Measurements from ENCODE around the gene SIGLECL1. TPM values are rescaled to one million over a fixed set of nuclear protein-coding genes. Genes with fewer than 3 reads are reported as not detected.

SIGLECL1 gene
- total RNA-seq, 1 donor from 2014 or later, result not detected

DNA sequence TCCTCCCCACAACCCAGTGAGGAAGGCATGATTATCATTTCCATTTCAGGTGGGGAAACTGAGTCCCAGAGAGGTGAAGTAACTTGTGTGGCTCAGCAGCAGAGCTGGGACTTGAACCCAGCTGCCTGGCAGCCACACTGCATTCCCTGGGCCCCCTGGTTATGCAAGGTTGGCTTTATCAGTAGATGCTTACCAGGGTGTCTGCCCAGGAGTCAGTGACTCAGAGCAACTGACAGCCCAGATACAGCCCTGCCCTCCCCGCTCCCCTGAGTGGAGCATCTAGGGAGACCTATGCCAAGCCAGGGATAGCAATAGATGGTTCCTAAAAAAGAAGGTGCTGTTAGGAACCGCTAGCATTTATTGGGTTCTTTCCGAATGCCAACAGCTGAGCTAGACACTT lies 66.5 kb downstream of the SIGLECL1 start:
- Mint-ChIP-seq H3K9me3 (peaks cover 11% of the 10 kb centered on the region), H3K4me1 (peaks cover 19% of the 10 kb centered on the region), H3K27me3 (ENCODE audit: low read depth) (peaks cover 27% of the 10 kb centered on the region), H3K4me3 (no peak overlapping the region), H3K36me3 (peaks cover 4% of the 10 kb centered on the region), H3K27ac (no peak overlapping the region)
- no peak for DNase-seq (ENCODE audit: low spot score in 2 of 2, unreplicated experiment in 2 of 2)
- no peak for TF ChIP-seq CTCF (IDR thresholded peaks at IDR 0.05; ENCODE audit: unreplicated experiment)

GRCh38 chr19:51317968-51318367 lies 67.1 kb downstream of the SIGLECL1 start:
- Mint-ChIP-seq H3K4me3 (no peak overlapping the region), H3K36me3 (peaks cover 4% of the 10 kb centered on the region), H3K9me3 (peaks cover 11% of the 10 kb centered on the region), H3K4me1 (peaks cover 17% of the 10 kb centered on the region), H3K27me3 (ENCODE audit: low read depth) (peaks cover 27% of the 10 kb centered on the region), H3K27ac (no peak overlapping the region)
- no peak for TF ChIP-seq CTCF (IDR thresholded peaks at IDR 0.05; ENCODE audit: unreplicated experiment)
- no peak for DNase-seq (ENCODE audit: low spot score in 2 of 2, unreplicated experiment in 2 of 2)

Small RNA genes within 50 kb of the gene (microRNA-seq; reads per million reads assigned to microRNA genes)
- gene MIR8074, result not detected

Other genes starting within 250 kb of the SIGLECL1 start
- 5.4 to 8.6 TPM (median 6.9 TPM) in 3 replicates for gene KLK8, start 249.5 kb upstream of the SIGLECL1 start, total RNA-seq
- gene KLK10, start 231.4 kb upstream of the SIGLECL1 start, total RNA-seq, result 1.4 to 2.2 TPM (median 2.1 TPM) in 3 replicates
- gene KLK11, start 224.5 kb upstream of the SIGLECL1 start, total RNA-seq, result not detected in 3 replicates
- gene KLK12, start 216.1 kb upstream of the SIGLECL1 start, total RNA-seq, result not detected in 3 replicates
- 0.27 to 0.54 TPM (median 0.43 TPM) in 3 replicates for gene KLK13, start 186.0 kb upstream of the SIGLECL1 start, total RNA-seq
- 0.45 to 0.99 TPM (median 0.47 TPM) in 3 replicates for gene KLK14, start 168.2 kb upstream of the SIGLECL1 start, total RNA-seq
- 7.5 to 7.9 TPM (median 7.7 TPM) in 3 replicates for gene CTU1, start 142.7 kb upstream of the SIGLECL1 start, total RNA-seq
- not detected in 3 replicates for gene SIGLEC9, start 126.2 kb upstream of the SIGLECL1 start, total RNA-seq
- not detected in 3 replicates for gene SIGLEC7, start 108.8 kb upstream of the SIGLECL1 start, total RNA-seq
- gene CD33, start 26.0 kb upstream of the SIGLECL1 start, total RNA-seq, result not detected in 3 replicates
- 24.9 to 25.9 TPM (median 25.1 TPM) in 3 replicates for gene IGLON5, start 60.6 kb downstream of the SIGLECL1 start, total RNA-seq
- gene VSIG10L, start 91.1 kb downstream of the SIGLECL1 start, total RNA-seq, result 8.1 to 8.9 TPM (median 8.6 TPM) in 3 replicates
- gene ETFB, start 115.3 kb downstream of the SIGLECL1 start, total RNA-seq, result 59.5 to 60.1 TPM (median 60.0 TPM) in 3 replicates
- gene CLDND2, start 117.9 kb downstream of the SIGLECL1 start, total RNA-seq, result 0.54 to 0.56 TPM in 2 of 3 replicates, not detected in the other
- not detected in 3 replicates for gene NKG7, start 121.6 kb downstream of the SIGLECL1 start, total RNA-seq
- not detected in 3 replicates for gene LIM2, start 136.9 kb downstream of the SIGLECL1 start, total RNA-seq
- gene C19orf84, start 139.5 kb downstream of the SIGLECL1 start, total RNA-seq, result 0.50 to 1.0 TPM (median 0.94 TPM) in 3 replicates
- gene SIGLEC10, start 166.6 kb downstream of the SIGLECL1 start, total RNA-seq, result not detected in 3 replicates
- gene SIGLEC8, start 207.4 kb downstream of the SIGLECL1 start, total RNA-seq, result not detected in 3 replicates
- gene CEACAM18, start 227.5 kb downstream of the SIGLECL1 start, total RNA-seq, result not detected in 3 replicates

Data from mesothelial cell of epicardium (in vitro differentiated cells).